22Rv1 (cell line): ENCODE measurements around the gene VAMP7.
"Not testable (repeated sequence)": the region's sequence is repeated elsewhere in the genome, so short reads cannot be mapped to it uniquely, and the experiment has no call there.

Source experiments
- H3K27ac ChIP-seq: fragments of 450-650 bp; 2 replicates; pipeline ENCODE4 v1.5.1; 2017
- CTCF ChIP-seq: fragments of 450-650 bp; IDR thresholded peaks from 2 replicates; pipeline ENCODE4 v1.5.1; 2017; ENCODE audit warnings: mild to moderate bottlenecking
- ZFX ChIP-seq: fragments of 450-650 bp; IDR thresholded peaks from 2 replicates; pipeline ENCODE4 v1.6.1; 2017; ENCODE audit warnings: antibody characterized with exemption, borderline replicate concordance

VAMP7 gene

GRCh38 chrX:155967653-155968325, 86.6 kb downstream of the VAMP7 start:
- TF ChIP-seq ZFX, result no peak

GRCh38 chrX:155968326-155968661, 87.1 kb downstream of the VAMP7 start:
- TF ChIP-seq CTCF, result no peak
- no peak overlapping the region for H3K27ac ChIP-seq

More at GRCh38 chrX:155967653-155968325, 86.6 kb downstream of the VAMP7 start:
- no peak overlapping the region for H3K27ac ChIP-seq

- TF ChIP-seq CTCF (no peak), ZFX (no peak)
- H3K27ac ChIP-seq, result no peak overlapping the region
Observed at GRCh38 chrX:155968791-155969190, 87.6 kb downstream of the VAMP7 start.

- not testable (repeated sequence) for H3K27ac ChIP-seq
- peak; percentile 25; the same call in 1 of the 2 replicates for TF ChIP-seq CTCF
Observed at GRCh38 chrX:155971658-155972057, 90.5 kb downstream of the VAMP7 start.

- H3K27ac ChIP-seq, result not testable (repeated sequence)
Observed at GRCh38 chrX:155972241-155972640, 91.1 kb downstream of the VAMP7 start.

GRCh38 chrX:155983326-155983725, 102.2 kb downstream of the VAMP7 start:
- TF ChIP-seq CTCF, result no peak
- no peak for TF ChIP-seq ZFX
- no peak overlapping the region for H3K27ac ChIP-seq

GRCh38 chrX:155985208-155985607, 104.1 kb downstream of the VAMP7 start:
- H3K27ac ChIP-seq, result no peak overlapping the region
- no peak for TF ChIP-seq CTCF
- TF ChIP-seq ZFX, result no peak

GRCh38 chrX:155986995-155987394, 105.8 kb downstream of the VAMP7 start:
- not testable (repeated sequence) for H3K27ac ChIP-seq

- H3K27ac ChIP-seq, result no peak overlapping the region
- TF ChIP-seq CTCF, result no peak
- TF ChIP-seq ZFX, result no peak
Observed at GRCh38 chrX:155988859-155989258, 107.7 kb downstream of the VAMP7 start.
